GM18519 (cell line): Measurements from ENCODE around the gene NPFF.

Experiments
- ATAC-seq: cut with Tn5 transposase; IDR thresholded peaks from one replicate; pipeline ENCODE4 v1.9.1; 2021; ENCODE audit warnings: mild to moderate bottlenecking, moderate library complexity; ENCODE audit not compliant: unreplicated experiment, low FRiP score

NPFF gene

GRCh38 chr12:53514628-53515290 is 7.5 kb upstream of the NPFF start:
- ATAC-seq: no peak

DNA sequence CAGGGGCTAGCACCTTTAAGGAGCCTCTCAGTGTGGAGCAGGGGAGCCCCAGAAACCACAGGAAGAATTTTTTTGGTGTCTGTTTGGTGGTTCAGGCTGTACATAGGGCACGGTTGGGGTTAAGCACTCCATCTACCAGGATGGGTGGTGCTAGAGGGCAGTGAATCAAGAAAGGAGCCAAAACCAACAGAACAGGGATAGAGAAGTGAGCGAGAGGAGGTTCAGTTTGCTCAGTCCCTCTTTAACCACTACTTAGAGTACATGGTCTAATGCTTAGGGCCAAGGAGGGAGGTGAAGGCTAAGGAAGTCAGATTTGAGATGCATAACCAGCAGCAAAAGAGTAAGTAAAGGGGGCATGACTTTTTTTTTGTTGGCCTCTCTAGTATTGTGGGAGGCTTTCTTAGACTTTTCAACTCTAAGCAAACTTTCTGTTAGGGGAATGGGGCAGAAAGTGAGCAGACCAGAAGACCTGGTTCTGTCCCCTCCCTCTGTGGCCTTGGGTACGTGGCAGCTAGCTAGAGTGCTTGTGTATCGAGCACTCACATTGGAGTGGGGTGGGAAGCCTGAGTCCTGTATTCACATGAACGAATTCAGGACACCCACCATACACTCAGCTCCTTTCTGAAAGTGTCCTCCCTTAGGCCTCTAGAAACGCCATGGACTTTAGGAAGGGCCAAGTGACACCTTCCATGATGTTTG is 6.6 kb upstream of the NPFF start:
- ATAC-seq: no peak

DNA sequence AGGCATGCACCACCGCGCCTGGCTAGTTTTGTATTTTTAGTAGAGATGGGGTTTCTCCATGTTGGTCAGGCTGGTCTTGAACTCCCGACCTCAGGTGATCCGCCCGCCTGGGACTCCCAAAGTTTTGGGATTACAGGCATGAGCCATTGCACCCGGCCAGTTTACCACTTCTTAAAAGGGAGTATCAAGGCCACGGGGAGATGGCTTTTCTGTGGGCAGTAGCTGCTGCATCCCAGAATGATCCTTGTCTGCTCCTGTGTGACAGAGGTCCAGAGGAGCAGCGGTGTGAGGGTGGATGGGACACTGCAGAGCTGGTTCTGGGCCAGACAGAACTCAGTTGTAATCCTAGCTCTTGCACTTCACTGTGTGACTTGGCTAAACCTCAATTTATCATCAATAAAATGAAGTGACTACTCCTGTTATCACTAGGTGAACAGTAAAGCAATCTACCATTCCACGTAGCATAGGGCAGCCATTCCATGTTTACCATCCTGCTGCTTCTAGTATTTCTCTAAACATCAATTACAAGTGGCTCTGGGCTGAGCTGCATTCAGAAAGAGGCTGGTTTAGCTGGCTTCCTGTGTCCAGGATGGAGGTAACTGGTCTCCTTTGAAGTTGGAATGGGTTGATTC is 3.0 kb upstream of the NPFF start:
- no peak for ATAC-seq

DNA sequence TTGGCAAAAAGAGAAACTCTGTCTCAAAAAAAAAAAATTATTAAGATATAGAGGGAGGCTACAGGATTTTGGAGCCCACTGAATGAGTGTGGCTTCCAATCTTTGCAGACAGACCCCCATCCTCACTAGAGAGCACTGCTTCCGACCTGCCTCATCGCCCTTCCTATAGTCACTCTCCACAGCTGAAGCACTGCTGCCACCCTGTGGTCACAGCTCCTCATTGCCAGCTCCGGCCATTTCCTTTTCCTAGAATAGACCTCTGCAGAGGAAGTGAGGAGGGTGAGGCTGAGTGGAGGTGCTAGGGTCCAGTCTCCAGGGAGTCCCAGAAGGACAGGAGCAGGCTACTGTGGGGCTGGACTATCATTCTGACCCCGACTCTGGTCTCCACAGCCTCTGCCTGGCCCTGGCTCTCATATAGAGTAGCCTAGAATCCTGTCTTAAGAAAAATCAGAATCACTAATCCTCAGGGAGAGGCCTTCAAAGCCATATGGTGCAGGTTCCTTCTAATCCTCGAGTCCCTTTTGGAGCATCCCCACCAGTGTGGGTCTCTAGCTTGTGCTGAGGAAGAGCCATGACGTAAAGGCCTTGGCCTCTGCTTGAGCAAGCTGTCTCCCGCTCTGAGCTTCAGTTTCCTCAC is 1.4 kb upstream of the NPFF start:
- ATAC-seq: peak; percentile 49

GRCh38 chr12:53507603-53507885 is 260 bp upstream of the NPFF start:
- ATAC-seq: no peak

DNA sequence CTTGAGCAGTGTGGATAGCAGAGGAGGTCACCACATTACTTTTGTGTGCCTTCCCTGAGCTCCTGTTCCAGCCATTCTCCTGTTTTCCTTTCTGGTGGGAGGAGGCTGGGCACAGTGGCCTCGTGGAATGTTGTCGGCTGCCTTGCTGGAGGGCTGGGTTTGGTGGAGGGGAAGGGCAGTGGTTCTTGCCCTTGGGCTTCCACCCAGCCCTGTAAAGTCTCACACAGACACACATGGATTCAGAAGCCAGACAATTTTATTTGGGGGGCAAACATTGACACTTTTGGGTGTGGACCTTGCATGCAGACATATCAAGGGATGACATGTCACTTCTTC is 866 bp downstream of the NPFF start:
- ATAC-seq: no peak

DNA sequence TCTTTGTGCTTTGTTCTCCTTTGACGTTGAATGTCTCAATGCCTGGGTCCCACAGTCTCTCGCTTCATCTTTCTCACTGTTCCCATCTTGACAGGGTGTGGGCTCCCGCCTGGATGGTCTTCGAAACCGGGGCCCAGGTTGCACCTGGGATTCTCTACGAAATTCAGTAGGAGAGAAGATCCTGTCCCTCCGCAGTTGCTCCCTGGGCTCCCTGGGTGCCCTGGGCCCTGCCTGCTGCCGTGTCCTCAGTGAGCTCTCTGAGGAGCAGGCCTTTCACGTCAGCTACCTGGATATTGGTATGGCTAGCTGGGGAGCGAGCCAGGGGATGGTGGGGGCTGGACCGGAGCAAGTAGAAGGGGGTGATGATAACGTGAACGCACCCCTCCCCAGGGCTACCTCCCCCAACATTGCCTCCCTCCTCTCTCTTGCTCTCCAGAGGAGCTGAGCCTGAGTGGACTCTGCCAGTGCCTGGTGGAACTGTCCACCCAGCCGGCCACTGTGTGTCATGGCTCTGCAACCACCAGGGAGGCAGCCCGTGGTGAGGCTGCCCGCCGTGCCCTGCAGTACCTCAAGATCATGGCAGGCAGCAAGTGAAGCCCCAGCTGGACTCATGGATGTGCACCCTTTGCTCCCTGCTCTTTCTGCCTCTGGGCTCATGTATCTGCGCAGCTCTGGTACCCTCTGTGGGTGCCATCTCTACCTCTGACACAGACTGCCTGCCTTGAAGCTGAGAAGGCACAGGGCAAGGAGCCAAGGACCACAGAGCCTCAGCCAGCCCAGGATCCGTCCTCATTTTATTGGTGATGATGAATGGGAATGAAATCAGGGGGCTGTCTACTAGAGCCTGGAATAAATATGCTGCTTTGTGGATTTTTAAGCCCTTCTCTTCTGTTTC is 1.5 kb downstream of the NPFF start:
- no peak for ATAC-seq

- no peak for ATAC-seq
Observed at GRCh38 chr12:53505086-53505485, 2.2 kb downstream of the NPFF start.

- no peak for ATAC-seq
Observed at GRCh38 chr12:53504004-53504920, 3.0 kb downstream of the NPFF start.

DNA sequence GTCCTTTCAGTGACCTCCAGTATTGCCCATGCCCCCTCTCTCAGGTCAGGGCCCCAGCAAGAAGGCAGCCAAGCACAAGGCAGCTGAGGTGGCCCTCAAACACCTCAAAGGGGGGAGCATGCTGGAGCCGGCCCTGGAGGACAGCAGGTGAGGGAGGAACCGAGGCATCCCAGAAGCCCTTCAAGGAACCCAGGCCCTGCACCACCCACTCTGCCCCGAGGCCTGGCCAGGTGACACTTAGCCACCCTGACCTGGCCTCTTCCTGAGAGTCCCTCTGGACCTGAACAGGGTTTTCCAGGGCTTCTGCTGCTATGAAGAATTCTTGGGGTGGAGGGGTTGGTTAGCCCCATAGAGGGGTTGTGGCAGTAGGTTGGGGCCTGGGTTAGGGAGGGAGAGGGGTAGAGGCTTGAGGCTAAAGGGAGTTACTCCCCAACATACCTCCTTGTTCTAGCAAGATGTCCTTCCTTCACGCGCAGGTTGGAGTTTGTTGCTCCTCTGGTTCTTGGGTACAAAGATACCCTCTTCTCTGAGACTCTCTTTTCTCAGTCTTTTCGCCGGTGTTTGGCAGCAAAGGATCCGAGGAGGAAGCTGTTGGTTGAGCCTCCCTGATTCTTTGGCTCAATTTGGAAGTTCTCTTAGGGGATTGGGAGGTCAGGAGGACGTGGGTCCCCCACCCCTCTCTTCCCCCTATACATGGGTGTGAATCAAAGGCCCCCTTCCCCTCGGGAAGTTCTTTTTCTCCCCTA is 4.1 kb downstream of the NPFF start:
- ATAC-seq: no peak

DNA sequence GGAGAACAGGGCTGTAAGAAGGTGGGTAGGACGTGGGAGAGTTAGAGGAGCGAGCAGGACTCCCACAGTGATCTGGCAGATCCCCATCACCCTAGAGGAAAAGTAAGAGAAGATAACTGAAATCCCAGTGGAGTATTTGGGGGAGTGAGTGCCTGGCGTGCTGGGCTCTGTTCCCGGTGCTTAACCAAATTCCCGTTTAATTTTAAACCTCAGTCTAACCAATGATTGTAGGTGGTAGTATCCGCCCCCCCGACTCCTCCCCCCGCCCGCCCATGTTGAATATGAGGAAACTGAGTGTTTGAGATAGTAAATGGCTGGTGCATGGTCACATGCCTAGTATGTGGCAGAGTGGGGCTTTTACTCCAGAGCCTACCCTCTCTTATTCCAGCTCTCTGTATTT is 5.0 kb downstream of the NPFF start:
- ATAC-seq: no peak

DNA sequence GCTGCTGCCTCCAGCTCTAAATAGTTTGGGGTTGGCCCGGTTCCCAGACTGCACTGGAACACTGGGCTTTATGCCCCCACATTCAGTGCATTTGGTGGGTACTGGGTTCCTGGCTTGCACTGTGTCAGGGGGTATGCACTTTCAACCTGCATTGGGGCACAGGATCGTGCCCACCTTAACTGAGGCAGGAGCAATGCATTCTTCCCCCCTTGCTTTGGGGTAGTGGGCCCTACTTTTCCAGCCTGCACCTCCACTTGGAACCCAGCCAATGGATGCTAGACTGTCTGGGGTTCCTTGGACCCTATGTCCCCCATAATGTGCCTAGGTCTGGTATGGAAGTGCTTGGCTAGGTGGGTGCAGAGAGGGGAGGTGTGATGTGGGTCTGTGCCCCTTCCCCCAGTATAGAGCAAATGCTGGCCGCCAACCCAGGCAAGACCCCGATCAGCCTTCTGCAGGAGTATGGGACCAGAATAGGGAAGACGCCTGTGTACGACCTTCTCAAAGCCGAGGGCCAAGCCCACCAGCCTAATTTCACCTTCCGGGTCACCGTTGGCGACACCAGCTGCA is 5.6 kb downstream of the NPFF start:
- no peak for ATAC-seq

- peak; percentile 56 for ATAC-seq
Observed at GRCh38 chr12:53500776-53501614, 6.3 kb downstream of the NPFF start, which contains the start of gene TARBP2. TSS of gene TARBP2 (plus strand) at chr12:53501283. CDS start at chr12:53501409, 126 bp downstream.

DNA sequence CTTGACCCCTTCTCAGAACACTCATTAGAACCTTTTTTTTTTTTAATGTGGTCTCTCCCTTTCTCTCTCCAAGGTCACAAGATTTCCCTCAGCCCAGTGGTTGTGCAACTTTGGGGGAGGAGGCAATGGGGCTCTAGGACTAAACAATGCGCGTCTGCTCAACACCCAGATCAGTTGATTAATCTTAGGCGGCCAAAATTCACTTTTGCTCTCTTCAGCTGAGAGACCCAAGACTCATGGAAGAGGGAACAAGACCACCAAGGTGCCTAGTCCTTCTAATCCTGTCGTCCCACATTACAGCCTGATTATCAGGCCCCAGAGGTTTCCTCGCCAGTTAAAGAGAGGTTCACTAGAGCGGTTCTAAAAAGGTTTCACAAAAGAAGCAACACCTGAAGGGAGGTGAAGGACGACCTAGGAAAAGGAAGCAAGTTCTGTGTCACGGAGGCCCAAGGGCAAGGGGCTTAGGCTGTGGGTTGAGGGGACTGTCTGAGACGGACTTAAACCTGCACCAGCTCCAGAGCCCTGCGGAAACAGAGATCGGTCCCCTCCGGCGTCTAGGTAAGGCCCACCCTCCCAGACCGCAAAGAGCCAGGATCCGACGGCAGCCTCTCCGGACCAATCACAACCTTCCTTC is 7.0 kb downstream of the NPFF start:
- ATAC-seq: no peak

- no peak for ATAC-seq
Observed at GRCh38 chr12:53499266-53500141, 7.8 kb downstream of the NPFF start, which contains the start of gene MAP3K12. TSS of gene MAP3K12 (minus strand) at chr12:53499458. CDS start at chr12:53487391, 12,067 bp downstream.

GRCh38 chr12:53498235-53498630 is 9.1 kb downstream of the NPFF start:
- no peak for ATAC-seq
